Measurements from ENCODE around the gene SNTB2.
"Not testable (repeated sequence)": the region's sequence is repeated elsewhere in the genome, so short reads cannot be mapped to it uniquely, and the experiment has no call there.

The SNTB2 gene

DNA sequence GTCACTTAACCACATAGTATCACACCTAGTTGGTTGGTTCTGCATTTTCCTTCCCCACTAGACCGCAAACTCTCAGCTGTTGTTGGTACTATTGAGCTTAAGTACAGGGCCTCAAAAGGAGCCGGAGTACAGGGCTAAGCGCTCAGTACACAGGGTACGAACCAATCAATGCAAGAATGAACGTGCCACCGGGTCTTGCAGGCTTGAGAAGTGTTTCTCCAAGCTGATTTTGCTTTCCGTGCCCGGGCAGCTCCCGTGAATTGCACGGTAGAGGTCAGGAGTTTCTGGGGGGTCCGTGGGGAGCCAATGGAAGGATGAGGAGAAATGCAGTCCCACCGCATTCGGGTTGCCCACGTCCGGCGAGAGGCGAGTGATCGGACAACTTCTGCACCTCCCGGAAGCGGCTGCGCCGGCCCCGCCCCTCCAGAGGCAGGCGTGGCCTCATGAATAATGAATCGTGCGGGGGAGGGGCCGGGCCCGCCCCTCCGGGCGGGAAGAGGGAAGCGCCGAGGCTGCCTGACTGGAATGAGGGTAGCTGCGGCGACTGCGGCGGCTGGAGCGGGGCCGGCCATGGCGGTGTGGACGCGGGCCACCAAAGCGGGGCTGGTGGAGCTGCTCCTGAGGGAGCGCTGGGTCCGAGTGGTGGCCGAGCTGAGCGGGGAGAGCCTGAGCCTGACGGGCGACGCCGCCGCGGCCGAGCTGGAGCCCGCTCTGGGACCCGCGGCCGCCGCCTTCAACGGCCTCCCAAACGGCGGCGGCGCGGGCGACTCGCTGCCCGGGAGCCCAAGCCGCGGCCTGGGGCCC is at the start of gene SNTB2:
Gene SNTB2 (plus strand): TSS at position 523 of the 804 bp plus-strand sequence. CDS start 3 bp downstream, at position 526.
- ATAC-seq: peak; percentile 80 to 83

DNA sequence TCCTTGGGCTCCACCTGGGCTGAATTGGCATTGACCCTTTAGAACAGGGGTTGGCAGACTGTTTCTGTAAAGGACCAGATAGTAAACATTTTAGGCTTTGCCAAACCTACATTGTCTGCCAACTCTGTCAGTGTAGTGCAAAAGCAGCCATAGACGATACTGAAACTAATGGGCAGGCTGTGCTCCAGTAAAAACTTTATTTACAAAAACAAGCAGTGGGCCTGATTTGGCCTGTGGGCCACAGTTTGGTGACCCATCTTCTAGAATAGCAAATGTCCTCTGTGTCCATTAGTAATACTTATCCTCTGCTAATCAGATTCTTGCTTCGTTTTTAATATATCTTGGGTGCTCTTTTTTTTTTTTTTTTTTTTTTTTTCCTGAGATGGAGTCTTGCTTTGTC is 48.4 kb upstream of the SNTB2 start:
- ATAC-seq: no peak

DNA sequence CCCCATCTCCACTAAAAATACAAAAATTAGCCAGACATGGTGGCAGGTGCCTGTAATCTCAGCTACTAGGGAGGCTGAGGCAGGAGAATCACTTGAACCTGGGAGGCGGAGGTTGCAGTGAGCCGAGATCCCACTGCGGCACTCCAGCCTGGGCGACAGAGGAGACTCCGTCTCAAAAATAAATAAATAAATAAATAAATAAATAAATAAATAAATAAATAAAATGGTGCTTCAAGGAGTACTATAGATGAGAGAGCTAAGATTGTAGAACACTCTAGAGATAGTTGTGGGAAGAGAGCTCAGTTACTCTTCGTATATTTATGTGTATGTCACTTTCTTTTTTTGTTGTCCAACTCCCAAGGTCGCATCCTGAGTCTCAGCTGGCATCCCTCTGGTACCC is 47.5 kb upstream of the SNTB2 start:
- not testable (repeated sequence) for ATAC-seq

DNA sequence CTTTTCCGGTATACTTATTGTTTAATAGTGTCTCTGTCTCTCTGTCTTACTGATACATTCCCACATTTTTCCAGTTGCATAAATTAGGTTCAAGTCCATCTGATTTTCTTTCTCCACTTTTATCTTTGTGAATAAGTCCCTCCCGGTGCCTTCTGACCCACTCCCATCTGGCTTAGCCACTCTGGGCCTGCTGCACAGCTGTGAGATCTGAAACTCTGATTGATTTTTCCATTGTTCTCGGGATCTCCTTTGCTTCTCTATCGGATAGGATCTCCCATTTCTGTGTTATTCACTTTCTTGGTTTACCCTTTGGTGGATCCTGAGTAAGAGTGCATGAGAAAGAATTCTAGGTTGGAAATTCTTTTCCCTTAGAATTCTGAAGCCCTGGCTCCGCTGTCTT is 46.0 kb upstream of the SNTB2 start:
- no peak for ATAC-seq

DNA sequence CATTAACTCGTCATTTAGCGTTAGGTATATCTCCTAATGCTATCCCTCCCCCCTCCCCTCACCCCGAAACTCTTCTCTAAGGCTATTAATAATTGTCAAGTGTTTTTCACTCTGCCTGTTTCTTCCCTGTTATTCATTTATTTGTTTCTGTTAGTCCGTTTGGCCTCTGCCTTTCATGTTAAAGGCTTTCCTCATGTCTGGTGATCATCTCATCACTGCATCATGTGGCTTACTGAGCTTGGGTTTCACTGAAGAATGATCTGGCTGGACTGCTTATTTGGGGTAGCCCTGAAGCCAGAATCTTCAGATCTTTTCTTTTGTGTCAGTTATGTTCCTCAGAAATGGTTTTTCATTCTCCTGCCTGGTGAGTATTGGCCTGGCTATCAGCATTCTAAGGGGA is 45.0 kb upstream of the SNTB2 start:
- no peak for ATAC-seq

DNA sequence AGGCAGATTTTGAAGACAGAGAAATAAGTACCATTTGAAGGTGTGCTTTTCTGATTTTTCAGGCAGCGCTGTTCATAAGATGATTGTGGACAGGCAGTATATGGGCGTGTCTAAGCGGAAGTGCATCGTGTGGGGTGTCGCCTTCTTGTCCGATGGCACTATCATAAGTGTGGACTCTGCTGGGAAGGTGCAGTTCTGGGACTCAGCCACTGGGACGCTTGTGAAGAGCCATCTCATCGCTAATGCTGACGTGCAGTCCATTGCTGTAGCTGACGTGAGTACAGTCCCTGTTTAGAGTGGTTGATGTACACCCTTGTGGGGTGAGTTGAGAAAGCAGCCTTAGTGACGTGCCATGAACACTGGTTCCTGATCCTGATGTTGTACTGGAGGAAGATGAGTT is 43.8 kb upstream of the SNTB2 start:
- no peak for ATAC-seq

DNA sequence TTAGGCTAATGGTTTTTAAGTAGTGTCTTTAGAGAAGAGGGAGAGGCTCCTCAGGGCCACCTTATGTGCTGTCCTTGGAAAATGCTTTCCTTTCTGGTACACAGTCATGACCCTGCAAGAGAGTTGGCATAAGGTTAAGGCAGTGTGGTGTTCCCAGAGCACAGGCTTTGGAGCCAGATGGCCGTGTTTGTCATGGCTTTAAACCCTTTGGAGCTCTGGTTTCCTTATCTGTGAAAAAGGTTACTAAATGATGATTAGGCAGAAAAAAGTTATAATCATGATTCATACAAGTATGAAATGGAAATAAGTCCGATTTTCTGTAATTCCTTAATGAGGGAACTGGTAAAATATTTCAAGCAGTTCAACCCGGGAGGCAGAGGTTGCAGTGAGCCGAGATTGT is 41.3 kb upstream of the SNTB2 start:
- no peak for ATAC-seq

DNA sequence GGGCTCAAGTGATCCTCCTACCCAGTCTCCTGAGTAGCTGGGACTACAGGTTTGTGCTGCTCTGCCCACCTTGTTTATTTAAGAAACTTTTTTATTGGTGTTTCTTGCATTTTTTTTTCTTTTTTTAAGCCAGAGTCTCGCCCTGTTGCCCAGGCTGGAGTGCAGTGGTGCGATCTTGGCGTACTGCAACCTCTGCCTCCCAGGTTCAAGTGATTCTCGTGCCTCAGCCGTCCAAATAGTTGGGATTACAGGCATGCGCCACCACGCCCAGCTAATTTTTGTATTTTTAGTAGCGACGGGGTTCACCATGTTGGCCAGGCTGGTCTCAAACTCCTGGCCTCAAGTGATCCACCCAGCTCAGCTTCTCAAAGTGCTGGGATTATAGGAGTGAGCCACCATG is 37.3 kb upstream of the SNTB2 start:
- ATAC-seq: not testable (repeated sequence)

DNA sequence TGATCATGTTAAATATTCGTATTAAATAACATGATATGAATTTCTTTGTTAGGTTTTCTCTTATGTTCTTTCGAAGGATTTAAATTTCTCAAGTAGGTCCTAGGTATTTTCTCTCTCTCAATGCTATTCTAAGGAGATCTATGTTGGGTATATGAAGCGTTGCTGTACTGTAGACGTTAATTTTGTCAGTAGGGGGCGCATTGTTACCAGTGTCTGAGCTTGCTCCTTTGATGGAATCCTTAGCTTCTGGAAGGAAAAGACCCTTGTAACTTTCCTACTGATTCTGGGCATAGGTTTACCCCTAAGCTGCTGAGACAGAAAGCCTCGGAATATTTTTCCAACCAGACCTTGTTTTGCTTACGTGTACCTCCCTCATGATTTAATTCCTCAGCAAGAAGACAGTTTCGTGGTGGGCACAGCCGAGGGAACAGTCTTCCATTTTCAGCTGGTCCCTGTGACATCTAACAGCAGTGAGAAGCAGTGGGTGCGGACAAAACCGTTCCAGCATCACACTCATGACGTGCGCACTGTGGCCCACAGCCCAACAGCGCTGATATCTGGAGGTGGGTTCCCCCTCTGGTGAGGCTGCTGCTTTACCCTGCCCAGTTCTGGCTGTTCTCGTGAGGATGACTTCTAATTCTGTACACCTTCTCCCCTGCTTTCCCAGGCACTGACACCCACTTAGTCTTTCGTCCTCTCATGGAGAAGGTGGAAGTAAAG is 36.7 kb upstream of the SNTB2 start:
- ATAC-seq: peak; percentile 55 to 74

DNA sequence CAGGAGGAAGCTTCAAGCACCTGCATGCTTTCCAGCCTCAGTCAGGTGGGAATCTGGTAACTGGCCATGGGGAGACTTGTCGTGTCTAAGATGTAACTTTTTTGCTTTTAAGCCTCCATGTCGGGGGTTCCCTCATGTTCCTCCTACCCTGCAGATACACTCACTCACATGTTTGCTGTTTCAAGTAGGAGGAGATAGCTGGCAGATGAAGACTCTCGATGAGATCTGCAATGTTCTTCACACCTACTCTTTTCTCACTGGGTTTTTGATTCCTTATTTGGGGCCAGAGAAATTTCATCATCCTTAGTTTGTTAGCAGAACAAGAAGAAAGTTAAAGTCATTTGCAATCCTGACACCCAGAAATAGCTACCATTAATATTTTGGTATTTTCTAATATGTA is 29.8 kb upstream of the SNTB2 start:
- ATAC-seq: no peak

DNA sequence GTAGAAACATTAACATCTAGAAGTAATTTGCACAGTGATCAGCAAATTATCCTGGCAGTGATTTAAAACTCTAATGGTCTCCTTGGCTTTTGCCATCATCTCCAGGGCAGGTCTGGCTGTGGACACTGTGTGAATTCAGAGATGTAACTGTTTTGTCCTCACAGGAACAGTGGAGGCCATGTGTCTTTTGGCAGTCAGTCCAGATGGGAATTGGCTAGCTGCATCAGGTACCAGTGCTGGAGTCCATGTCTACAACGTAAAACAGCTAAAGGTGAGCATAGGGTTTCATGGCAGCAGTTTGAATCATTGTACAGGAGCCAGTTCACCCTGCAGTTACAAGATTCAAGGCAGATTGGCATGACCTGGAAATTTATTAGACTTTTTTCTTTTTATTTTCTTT is 26.8 kb upstream of the SNTB2 start:
- ATAC-seq: no peak

DNA sequence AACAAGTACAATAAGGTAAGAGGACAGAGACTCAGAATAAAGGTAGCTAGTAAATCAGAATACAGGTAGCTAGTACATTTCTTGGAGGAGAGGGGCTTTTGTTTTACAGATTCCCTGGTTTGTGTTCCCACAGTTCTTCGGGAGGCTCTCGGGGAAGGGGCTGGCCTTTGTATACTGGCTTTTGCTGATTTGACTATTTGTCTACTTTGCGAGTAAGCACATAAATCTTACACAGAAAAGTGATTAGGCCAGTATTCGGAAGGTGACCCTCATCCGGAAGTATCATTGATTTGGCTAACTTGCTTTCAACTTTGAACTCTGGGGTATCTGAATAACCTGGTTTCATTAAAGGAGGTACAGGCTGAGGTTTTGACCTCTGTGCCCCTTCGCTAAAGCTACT is 21.4 kb upstream of the SNTB2 start:
- ATAC-seq: no peak

DNA sequence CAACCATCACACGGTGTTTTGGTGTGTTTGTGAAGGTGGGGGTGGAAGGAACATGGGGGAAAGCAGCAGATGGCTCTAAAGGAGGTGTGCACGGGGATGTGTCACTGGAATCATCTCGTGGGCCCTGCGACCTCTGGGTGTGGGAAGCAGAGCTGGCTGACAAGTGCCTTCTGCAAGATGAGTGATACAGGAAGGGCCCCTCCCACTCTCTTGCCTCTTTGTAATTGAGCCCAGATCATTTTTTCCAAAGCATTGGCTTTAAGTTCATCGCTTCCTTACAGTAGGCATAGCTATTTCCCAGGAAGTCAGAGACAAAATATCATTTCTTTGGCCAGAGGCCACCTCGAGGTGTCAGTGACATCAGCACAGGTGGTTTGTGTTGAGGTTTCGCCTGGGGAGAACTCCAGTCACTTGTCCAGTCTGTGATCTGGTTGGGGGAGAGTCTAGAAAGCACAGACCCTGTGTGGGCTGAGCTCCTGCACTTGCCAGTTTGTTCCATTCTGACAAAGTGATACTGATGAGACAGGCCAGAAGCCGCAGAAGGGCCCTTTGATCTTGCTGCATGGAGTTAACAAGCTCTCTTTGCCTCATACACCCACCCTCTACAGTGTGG is 20.6 kb upstream of the SNTB2 start:
- peak; percentile 95 for ATAC-seq

DNA sequence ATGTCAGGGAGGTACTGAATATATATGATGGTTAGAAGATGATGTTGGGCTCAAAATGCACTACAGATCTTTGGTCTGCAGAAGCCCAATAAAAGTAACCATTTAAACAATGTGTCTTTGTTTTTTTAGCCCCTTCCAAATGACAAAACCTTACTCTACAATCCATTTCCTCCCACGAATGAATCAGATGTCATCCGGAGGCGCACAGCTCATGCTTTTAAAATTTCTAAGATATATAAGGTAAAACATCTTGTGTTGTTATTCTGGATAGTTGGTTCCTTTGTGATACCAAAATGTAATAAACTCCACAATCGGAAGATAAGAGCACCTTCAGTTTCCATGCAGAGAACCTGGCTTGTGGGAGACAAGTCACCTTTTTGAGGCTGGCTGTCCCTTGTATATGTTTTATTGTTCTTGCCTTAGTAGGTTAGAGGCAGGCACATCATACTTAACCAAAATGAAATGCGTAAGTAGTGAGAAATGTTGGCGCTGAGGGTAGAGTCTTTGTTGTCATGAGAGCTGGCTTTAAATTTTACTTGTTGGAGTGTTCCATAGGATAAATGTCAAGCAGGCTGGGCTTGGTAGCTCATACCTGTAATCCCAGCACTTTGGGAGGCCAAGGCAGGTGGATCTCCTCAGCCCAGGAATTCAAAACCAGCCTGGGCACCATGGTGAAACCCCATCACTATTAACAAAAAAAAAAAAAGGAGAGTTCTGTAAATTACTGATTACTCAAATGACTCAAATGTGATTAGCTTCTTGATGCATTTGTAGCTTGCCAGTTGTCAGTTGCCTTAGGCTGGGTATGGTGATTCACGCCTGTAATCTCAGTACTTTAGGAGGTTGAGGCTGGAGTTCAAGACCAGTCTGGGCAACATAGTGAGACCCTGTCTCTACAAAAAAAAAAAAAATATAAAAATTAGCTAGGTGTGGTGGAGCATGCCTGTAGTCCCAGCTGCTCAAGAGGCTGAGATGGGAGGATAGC is 19.7 kb upstream of the SNTB2 start:
- no peak for ATAC-seq

DNA sequence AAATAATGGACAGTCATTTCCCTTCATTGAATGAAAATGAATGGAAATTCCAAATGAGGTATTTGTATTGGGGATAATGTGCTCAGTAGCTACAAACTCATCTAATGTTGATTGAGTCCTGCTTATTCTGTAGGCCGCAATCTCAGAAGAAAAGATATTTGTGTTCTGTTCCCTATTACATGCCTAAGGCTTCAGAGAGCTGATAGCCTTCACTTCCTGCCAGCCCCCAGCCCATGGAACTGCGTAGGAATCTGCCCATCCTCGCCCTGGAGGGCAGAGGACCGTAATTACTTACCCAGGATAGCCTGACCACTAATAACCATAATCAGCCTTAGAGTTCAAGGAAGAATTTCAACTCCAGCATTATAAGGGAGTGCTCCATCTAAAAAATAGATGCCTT is 17.9 kb upstream of the SNTB2 start:
- ATAC-seq: no peak

DNA sequence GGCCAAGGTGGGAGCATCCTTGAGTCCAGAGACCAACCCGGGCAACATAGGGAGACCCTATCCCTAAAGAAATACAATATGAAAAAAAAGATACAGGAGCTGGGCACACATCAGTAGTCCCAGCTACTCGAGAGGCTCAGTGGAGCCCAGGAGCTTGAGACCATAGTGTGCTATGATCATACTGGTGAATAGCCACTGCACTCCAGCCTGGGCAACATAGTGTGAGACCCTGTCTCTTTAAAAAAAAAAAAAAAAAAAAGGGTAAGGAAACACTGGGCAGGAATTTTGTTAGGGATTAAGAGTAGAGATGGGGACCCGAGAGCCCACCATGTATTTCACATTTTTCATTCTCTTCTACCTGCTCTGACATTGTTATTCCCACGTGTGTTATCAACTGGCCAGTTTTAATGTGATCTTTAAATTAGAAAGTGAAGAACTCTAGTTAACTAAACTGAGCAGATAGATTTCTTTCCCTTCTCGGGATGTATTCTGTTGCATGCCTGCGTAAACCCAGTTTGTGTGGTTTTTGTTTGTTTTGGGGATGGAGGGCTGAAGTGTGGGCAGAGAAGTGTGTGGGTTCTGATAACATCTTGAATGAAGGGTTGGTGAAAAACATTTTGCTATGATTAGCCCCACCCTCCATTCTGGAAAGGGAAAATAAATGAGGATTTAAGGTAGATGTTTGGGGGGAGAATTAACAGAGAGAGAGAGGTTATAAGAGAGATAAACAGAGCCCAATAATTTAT is 17.2 kb upstream of the SNTB2 start:
- ATAC-seq: no peak

DNA sequence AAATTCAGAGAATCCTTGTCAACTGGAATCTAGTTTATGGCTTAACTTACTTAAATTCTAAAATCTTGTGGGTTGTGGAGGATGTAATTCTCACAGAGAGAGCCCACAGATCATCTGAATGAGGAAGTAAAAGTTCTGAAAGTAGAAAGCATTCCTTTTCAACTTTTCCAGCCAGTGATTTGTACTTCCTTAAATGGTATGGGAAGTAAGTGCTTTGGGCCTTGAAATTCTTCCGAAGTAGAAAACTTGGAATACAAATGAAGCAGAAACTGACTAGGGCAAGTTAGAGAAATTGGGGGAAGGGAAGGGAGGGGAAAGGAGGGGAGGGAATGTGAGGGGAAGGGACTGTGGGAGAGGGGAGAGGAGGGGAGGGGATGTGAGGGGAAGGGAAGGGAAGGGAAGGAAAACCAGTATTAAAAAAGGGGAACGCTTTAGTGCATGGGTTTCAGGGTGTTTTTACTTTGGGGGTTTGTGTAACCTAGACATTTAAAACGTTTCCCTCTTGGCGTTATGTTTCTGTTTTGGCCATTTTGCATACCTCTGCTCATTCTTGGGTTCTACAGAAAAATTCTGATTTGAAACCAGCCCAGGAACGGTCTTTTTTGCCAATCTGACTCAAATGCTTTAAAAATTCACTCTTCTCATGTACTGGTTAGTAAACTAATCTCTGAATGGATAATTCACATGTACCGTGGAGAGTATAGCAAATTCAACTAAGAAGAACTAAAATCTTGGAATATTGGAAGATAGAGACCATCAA is 15.5 kb upstream of the SNTB2 start:
- no peak for ATAC-seq

DNA sequence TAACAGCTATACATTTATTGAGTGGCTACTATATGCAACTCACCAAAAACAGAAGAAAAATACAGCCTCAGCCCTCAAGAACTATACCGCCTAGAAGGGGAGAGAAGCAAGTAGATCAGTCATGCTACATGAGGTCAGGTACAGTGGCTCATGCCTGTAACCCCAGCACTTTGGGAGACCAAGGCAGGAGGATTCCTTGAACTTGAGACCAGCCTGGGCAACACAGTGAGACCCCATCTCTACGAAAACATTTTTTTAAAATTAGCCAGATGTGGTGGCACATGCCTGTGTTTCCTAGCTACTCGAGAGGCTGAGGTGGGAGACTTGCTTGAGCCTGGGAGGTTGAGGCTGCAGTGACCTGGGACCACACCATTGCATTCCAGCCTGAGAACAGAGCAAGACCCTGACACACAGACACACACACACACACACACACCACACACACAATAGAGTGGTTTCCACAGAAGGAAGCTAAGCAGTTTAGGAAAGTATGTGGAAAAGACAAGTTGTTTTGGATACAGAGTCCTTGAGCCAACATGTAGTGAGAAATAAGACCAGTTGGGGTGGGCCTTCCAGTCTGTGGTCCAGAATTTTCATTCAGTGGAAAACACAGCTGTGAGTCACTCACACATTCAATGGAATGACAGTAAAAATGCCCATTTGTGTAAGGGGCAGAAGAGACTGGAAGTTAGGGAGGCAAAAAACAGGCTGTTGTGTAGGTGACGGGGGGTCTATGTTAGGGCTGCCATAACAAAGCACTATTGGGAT is 10.7 kb upstream of the SNTB2 start:
- no peak for ATAC-seq

DNA sequence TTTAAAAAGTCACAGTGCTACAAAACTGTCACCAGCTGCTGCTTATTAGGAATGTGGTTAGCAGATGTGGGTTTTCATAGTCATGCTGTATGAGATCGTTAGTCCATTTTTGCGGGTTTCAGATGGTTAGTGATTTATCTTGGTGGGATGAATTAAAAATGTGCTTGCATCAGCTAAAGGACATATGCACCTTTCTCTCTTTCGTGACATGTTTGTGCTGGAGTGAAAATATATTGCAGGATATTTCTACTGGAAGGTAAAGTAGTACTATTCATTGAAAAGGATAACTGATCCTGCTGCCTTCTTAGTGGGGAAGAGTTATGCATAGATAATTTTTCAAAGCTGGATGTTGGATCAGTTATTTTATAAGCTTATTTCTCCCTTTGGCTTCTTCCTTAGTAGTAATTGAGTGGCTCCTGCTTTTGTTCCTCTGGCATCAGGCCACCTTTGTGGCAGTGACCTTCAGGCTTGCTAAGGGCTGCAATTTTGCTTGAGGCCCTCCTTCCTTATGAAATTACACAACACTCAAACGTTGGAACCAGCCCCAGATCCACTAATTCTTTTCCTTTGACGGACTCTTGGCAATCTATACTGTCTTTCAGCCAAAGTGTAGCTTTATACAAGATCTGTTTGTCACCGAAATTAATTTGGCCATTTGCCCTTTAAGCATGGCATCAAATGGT is 7.5 kb upstream of the SNTB2 start:
- ATAC-seq: no peak

DNA sequence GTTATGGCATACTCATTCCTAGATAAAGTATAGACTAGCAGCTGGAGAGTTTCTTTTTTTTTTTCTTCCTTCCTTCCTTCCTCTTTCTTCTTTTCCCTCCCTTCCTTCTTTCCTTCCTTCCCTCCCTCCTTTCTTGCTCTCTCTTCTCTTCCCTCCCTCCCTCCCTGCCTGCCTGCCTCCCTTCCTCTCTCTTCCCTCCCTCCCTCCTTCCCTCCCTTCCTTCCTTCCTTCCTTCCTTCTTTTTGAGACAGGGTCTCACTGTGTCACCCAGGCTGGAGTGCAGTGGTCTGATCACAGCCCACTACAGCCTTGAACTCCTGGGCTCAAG is 7.0 kb upstream of the SNTB2 start:
- ATAC-seq: no peak

All from activated CD4-positive, CD25-positive, alpha-beta regulatory T cell treated with anti-CD3 and anti-CD28 coated beads, Interleukin-2, amount 50 U/mL, for 24 hours (primary cell).